VCaP (cell line): ENCODE data around the gene CHEK2.

Experiments
- H3K27ac ChIP-seq: fragments of 450-650 bp; 2 replicates; pipeline ENCODE4 v1.5.1; 2017
- TF ChIP-seq, protein P1 (sequence below): fragments of 450-650 bp; conservative IDR thresholded peaks from 2 replicates; pipeline ENCODE4 v1.5.1; 2017; ENCODE audit warnings: mild to moderate bottlenecking, moderate library complexity

Gene CHEK2

GRCh38 chr22:28737701-28738100 is 3.9 kb downstream of the CHEK2 start:
- no peak overlapping the region for H3K27ac ChIP-seq

GRCh38 chr22:28736301-28737155 is 5.1 kb downstream of the CHEK2 start:
- H3K27ac ChIP-seq = no peak overlapping the region

More at GRCh38 chr22:28737701-28738100, 3.9 kb downstream of the CHEK2 start:
- TF ChIP-seq, protein P1, sequence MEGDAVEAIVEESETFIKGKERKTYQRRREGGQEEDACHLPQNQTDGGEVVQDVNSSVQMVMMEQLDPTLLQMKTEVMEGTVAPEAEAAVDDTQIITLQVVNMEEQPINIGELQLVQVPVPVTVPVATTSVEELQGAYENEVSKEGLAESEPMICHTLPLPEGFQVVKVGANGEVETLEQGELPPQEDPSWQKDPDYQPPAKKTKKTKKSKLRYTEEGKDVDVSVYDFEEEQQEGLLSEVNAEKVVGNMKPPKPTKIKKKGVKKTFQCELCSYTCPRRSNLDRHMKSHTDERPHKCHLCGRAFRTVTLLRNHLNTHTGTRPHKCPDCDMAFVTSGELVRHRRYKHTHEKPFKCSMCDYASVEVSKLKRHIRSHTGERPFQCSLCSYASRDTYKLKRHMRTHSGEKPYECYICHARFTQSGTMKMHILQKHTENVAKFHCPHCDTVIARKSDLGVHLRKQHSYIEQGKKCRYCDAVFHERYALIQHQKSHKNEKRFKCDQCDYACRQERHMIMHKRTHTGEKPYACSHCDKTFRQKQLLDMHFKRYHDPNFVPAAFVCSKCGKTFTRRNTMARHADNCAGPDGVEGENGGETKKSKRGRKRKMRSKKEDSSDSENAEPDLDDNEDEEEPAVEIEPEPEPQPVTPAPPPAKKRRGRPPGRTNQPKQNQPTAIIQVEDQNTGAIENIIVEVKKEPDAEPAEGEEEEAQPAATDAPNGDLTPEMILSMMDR = no peak

GRCh38 chr22:28734393-28734792 is 7.2 kb downstream of the CHEK2 start:
- TF ChIP-seq, protein P1 = no peak
- no peak overlapping the region for H3K27ac ChIP-seq

More at GRCh38 chr22:28736301-28737155, 5.1 kb downstream of the CHEK2 start:
- TF ChIP-seq, protein P1 = no peak

DNA sequence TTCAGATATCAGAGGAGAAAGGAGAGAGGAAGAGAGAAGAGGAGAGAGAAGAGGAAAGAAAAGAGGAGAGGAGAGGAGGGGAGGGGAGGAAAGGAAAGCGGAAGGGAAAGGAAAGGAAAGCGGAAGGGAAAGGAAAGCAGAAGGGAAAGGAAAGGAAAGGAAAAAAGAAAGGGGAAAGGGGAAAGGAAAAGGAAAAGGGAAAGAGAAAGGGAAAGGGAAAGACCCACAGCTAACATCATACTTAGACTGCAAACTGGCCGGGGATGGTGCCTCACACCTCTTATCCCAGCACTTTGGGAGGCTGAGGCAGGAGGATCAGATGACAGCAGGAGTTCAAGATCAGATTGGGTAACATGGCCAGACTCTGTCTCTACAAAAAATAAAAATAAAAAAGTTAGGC is 11.4 kb downstream of the CHEK2 start:
- TF ChIP-seq, protein P1 = no peak
- H3K27ac ChIP-seq = no peak overlapping the region

GRCh38 chr22:28728621-28729313 is 12.9 kb downstream of the CHEK2 start:
- TF ChIP-seq, protein P1 = no peak

GRCh38 chr22:28728002-28728401 is 13.6 kb downstream of the CHEK2 start:
- TF ChIP-seq, protein P1 = no peak
- no peak overlapping the region for H3K27ac ChIP-seq

More at GRCh38 chr22:28728621-28729313, 12.9 kb downstream of the CHEK2 start:
- no peak overlapping the region for H3K27ac ChIP-seq

DNA sequence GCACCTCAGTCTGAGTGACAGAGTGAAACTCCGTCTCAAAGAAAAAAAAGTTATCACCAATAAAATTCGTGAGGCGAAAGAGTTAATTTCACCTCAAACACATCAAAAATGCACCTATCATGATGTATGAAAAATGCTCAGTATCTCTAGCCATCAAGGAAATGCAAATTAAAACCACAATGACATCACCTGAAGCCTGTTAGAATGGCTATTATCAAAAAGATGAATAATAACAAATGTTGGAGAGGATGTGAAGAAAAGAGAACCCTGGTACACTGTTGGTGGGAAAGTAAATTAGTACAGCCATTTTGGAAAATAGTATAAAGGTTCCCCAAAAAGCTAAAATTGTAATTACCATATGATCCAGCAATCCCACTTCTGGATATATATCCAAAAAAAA is 23.6 kb downstream of the CHEK2 start:
- TF ChIP-seq, protein P1 = no peak
- no peak overlapping the region for H3K27ac ChIP-seq
